B cell (primary cell): ENCODE data around the gene PLAC1. TPM values are rescaled to one million over a fixed set of nuclear protein-coding genes. Genes with fewer than 3 reads are reported as not detected.

Experiments
- ATAC-seq: fragments of 200-7000 bp; cut with Tn5 transposase; one replicate; pipeline ENCODE4 v1.10.0; 2021; ENCODE audit warnings: low read depth, mild to moderate bottlenecking, moderate number of reproducible peaks, moderate library complexity
- CTCF ChIA-PET: fragments of 350-600 bp; sonication (Branson Sonifier 250); formaldehyde crosslinking; loops from one replicate; lab custom pipeline; 2021; ENCODE audit warnings: antibody characterized with exemption, inconsistent platforms; lab: Charles Lee
- POLR2A ChIA-PET: fragments of 350-600 bp; sonication (Branson Sonifier 250); formaldehyde crosslinking; loops from one replicate; lab custom pipeline; 2021; ENCODE audit warnings: antibody characterized with exemption; lab: Charles Lee
- DNase-seq: peaks from one replicate; pipeline ENCODE4 v3.0.0; 2013
- H2AFZ ChIP-seq: 2 replicates; pipeline ENCODE4 v1.6.1; 2012; ENCODE audit warnings: mild to moderate bottlenecking, low read depth, low read length; ENCODE audit not compliant: insufficient read depth, poor library complexity, severe bottlenecking
- H3K27ac ChIP-seq, 2 donors: 1 replicate in 1 of 2; 2 replicates in 1 of 2; pipeline ENCODE4 v1.5.1; 2012 to 2013; ENCODE audit warnings: low read length in 2 of 2, mild to moderate bottlenecking in 2 of 2, moderate library complexity in 1 of 2
- H3K27me3 ChIP-seq, 4 experiments: fragments of 200-600 bp in 1 of 4; sonication (generic) in 1 of 4; replicated peaks in 1 of 4; 1 replicate in 2 of 4; 2 replicates in 2 of 4; pipeline versions ENCODE4 v1.6.1 to v1.7.0; 2013 to 2016; ENCODE audit warnings: low read length in 3 of 4, mild to moderate bottlenecking in 2 of 4, mixed read lengths in 1 of 4, moderate library complexity in 1 of 4; ENCODE audit not compliant: insufficient read depth in 4 of 4, control insufficient read depth in 3 of 4; ENCODE audit errors: control extremely low read depth in 1 of 4
- H3K36me3 ChIP-seq, 2 experiments: replicated peaks in 1 of 2; 1 replicate in 1 of 2; 2 replicates in 1 of 2; pipeline versions ENCODE4 v1.6.1 to v1.7.1; 2013; ENCODE audit warnings: low read length in 1 of 2; ENCODE audit not compliant: insufficient read depth in 2 of 2, control insufficient read depth in 1 of 2; ENCODE audit errors: control extremely low read depth in 1 of 2, extremely low read depth in 1 of 2
- H3K4me1 ChIP-seq, 2 donors: fragments of 200-600 bp in 1 of 2; sonication (generic) in 1 of 2; 1 replicate in 1 of 2; 2 replicates in 1 of 2; pipeline versions ENCODE4 v1.5.1 to v1.6.1; 2013 to 2017; ENCODE audit warnings: low read length in 2 of 2; ENCODE audit not compliant: control insufficient read depth in 2 of 2, insufficient read depth in 2 of 2
- H3K4me2 ChIP-seq: replicated peaks from 2 replicates; pipeline ENCODE3; 2012; ENCODE audit warnings: mild to moderate bottlenecking, low read depth, low read length; ENCODE audit not compliant: poor library complexity, severe bottlenecking
- H3K4me3 ChIP-seq, 5 experiments: fragments of 200-600 bp in 1 of 5; sonication (generic) in 1 of 5; 1 replicate in 3 of 5; 2 replicates in 2 of 5; pipeline versions ENCODE4 v1.5.1 to v1.7.0; 2011 to 2016; ENCODE audit warnings: low read length in 4 of 5, mild to moderate bottlenecking in 4 of 5, low read depth in 2 of 5, control low read depth in 1 of 5, moderate library complexity in 1 of 5; ENCODE audit not compliant: insufficient read depth in 1 of 5; ENCODE audit errors: control extremely low read depth in 1 of 5, extremely low read depth in 1 of 5
- H3K79me2 ChIP-seq: fragments of 200-600 bp; sonication (generic); one replicate; pipeline ENCODE4 v1.6.0; 2016; ENCODE audit warnings: low read length; ENCODE audit not compliant: control insufficient read depth, insufficient read depth
- H3K9ac ChIP-seq: fragments of 200-600 bp; sonication (generic); 2 replicates; pipeline ENCODE4 v1.6.1; 2017; ENCODE audit warnings: mild to moderate bottlenecking, low read length, moderate library complexity
- H3K9me3 ChIP-seq, 3 donors: one replicate each; pipeline versions ENCODE4 v1.6.1 to v1.7.1; 2013; ENCODE audit warnings: low read length in 2 of 3; ENCODE audit not compliant: control insufficient read depth in 2 of 3, insufficient read depth in 1 of 3; ENCODE audit errors: control extremely low read depth in 1 of 3
- H4K20me1 ChIP-seq: 2 replicates; pipeline ENCODE4 v1.6.0; 2012; ENCODE audit warnings: mild to moderate bottlenecking, low read length; ENCODE audit not compliant: insufficient read depth, control insufficient read depth, poor library complexity, severe bottlenecking
- H3K27ac Mint-ChIP-seq: one replicate; pipeline ENCODE4 v1.8.0; 2021; ENCODE audit warnings: mixed read lengths
- H3K27me3 Mint-ChIP-seq: one replicate; pipeline ENCODE4 v1.8.0; 2021; ENCODE audit warnings: mixed read lengths
- H3K4me1 Mint-ChIP-seq: one replicate; pipeline ENCODE4 v1.8.0; 2021; ENCODE audit warnings: mixed read lengths
- H3K4me3 Mint-ChIP-seq: one replicate; pipeline ENCODE4 v1.8.0; 2021; ENCODE audit warnings: mixed read lengths
- H3K9me3 Mint-ChIP-seq: one replicate; pipeline ENCODE4 v1.8.0; 2022; ENCODE audit warnings: mixed read lengths; ENCODE audit not compliant: insufficient read depth
- CTCF ChIP-seq: fragments of 200-600 bp; IDR thresholded peaks from one replicate; pipeline ENCODE4 v1.8.0; 2022; ENCODE audit warnings: antibody characterized with exemption, mild to moderate bottlenecking
- EZH2 ChIP-seq: IDR thresholded peaks from 2 replicates; pipeline ENCODE4 v1.6.1; 2012; ENCODE audit warnings: borderline replicate concordance, low read depth, mild to moderate bottlenecking, moderate library complexity, low read length; ENCODE audit not compliant: insufficient read depth, poor library complexity, severe bottlenecking
- WGBS: methylation state at CpG from one replicate; pipeline ENCODE4 v1.1.5; 2013; ENCODE audit warnings: missing lambda C conversion rate; ENCODE audit not compliant: insufficient coverage; 5-methylcytosine and 5-hydroxymethylcytosine counted together
- intact Hi-C: fragments of 100-400 bp; cut with micrococcal nuclease; formaldehyde crosslinking; loops from one replicate; pipeline ENCODE4 v1.10.0; 2022
- polyA plus RNA-seq: library from polyadenylated mRNA; depleted of rRNA; stranded (reverse); fragments of >200 nt; gene quantifications from 2 replicates; pipeline ENCODE4 v1.2.3, GENCODE V29; 2012
- total RNA-seq, 2 donors: library from RNA; stranded (reverse); fragments of 120-200 nt in 1 of 2; gene quantifications; 1 replicate in 1 of 2; 2 replicates in 1 of 2; pipeline versions ENCODE4 v1.2.3 to v1.2.4, GENCODE V29; 2013 to 2022

Gene PLAC1
- total and polyA plus RNA-seq, 2 donors (not counting 1 experiment from before 2014, with no cell fraction given) = not detected

- Histone ChIP-seq H3K4me3 (no peak overlapping the region), H4K20me1 (no peaks in the 10 kb centered on the region), H3K9me3 (no peaks in the 10 kb centered on the region), H3K79me2 (no peaks in the 10 kb centered on the region), H3K4me1 (no peaks in the 10 kb centered on the region), H2AFZ (no peak overlapping the region), H3K36me3 (no peaks in the 10 kb centered on the region), H3K27me3 (no peaks in the 10 kb centered on the region), H3K27ac (no peak overlapping the region), H3K4me2 (no peak overlapping the region), H3K9ac (no peak overlapping the region)
- TF ChIP-seq EZH2 = no peak
- TF ChIP-seq CTCF = no peak
- H3K27ac Mint-ChIP-seq = no peak overlapping the region
- intact Hi-C loops = no loop called here
- H3K27me3 Mint-ChIP-seq = no peaks in the 10 kb centered on the region
- ATAC-seq (no peak), DNase-seq (no peak)
- H3K9me3 Mint-ChIP-seq = no peaks in the 10 kb centered on the region
- POLR2A ChIA-PET = no interaction called here
- H3K4me3 Mint-ChIP-seq = no peak overlapping the region
- CTCF ChIA-PET = no interaction called here
- H3K4me1 Mint-ChIP-seq = no peaks in the 10 kb centered on the region
- 60% methylated on average over 2 of the region's 4 CpGs for WGBS
Observed at GRCh38 chrX:134661295-134661694, 3.0 kb upstream of the PLAC1 start.

- no peaks in the 10 kb centered on the region for H3K4me1 ChIP-seq
- H3K9ac ChIP-seq = no peak overlapping the region
- no CpG with 5 or more reads among the region's 1 CpG for WGBS
- no peak for TF ChIP-seq EZH2
- TF ChIP-seq CTCF = no peak
- no peaks in the 10 kb centered on the region for H3K27me3 ChIP-seq
- DNase-seq = no peak
- ChIA-PET POLR2A (no interaction called here), CTCF (no interaction called here)
- H3K4me3 Mint-ChIP-seq = no peak overlapping the region
- H2AFZ ChIP-seq = no peak overlapping the region
- no peak overlapping the region for H3K4me2 ChIP-seq
- intact Hi-C loops = no loop called here
- H3K36me3 ChIP-seq = no peaks in the 10 kb centered on the region
- no peak for ATAC-seq
- H3K4me1 Mint-ChIP-seq = no peaks in the 10 kb centered on the region
- no peaks in the 10 kb centered on the region for H3K9me3 ChIP-seq
- no peak overlapping the region for H3K27ac ChIP-seq
- no peak overlapping the region for H3K27ac Mint-ChIP-seq
- no peaks in the 10 kb centered on the region for H4K20me1 ChIP-seq
- no peaks in the 10 kb centered on the region for H3K79me2 ChIP-seq
- H3K27me3 Mint-ChIP-seq = no peaks in the 10 kb centered on the region
- no peak overlapping the region for H3K4me3 ChIP-seq
- H3K9me3 Mint-ChIP-seq = no peaks in the 10 kb centered on the region
Observed at GRCh38 chrX:134660627-134661026, 2.4 kb upstream of the PLAC1 start.
